Karpas-422 (cell line): Measurements from ENCODE around the gene NAXD. TPM values are rescaled to one million over a fixed set of nuclear protein-coding genes. Genes with fewer than 3 reads are reported as not detected.
"Not testable (repeated sequence)": the region's sequence is repeated elsewhere in the genome, so short reads cannot be mapped to it uniquely, and the experiment has no call there.

Experiments used
- DNase-seq: peaks from one replicate; pipeline ENCODE4 v3.0.0-alpha.2; 2015
- H2AFZ ChIP-seq: fragments of 200-600 bp; sonication (generic); 2 replicates; pipeline ENCODE4 v1.6.1; 2014; ENCODE audit warnings: antibody characterized with exemption, low read length, mixed read lengths
- H3K27ac ChIP-seq: fragments of 200-600 bp; sonication (generic); 2 replicates; pipeline ENCODE4 v1.5.1; 2014; ENCODE audit warnings: mild to moderate bottlenecking, low read length, moderate library complexity
- H3K27me3 ChIP-seq: fragments of 200-600 bp; sonication (generic); 2 replicates; pipeline ENCODE4 v1.6.1; 2014; ENCODE audit warnings: low read length, mixed read lengths
- H3K36me3 ChIP-seq: fragments of 200-600 bp; sonication (generic); 2 replicates; pipeline ENCODE4 v1.6.1; 2014; ENCODE audit warnings: low read length, mixed read lengths; ENCODE audit not compliant: insufficient read depth
- H3K4me1 ChIP-seq: fragments of 200-600 bp; sonication (generic); 2 replicates; pipeline ENCODE4 v1.6.1; 2014; ENCODE audit warnings: mild to moderate bottlenecking, low read length, mixed read lengths
- H3K4me2 ChIP-seq: fragments of 200-600 bp; sonication (generic); 2 replicates; pipeline ENCODE4 v1.6.1; 2014; ENCODE audit warnings: low read length, low read depth, mild to moderate bottlenecking; ENCODE audit not compliant: poor library complexity, severe bottlenecking
- H3K4me3 ChIP-seq: fragments of 200-600 bp; sonication (generic); 2 replicates; pipeline ENCODE4 v1.5.1; 2014; ENCODE audit warnings: mild to moderate bottlenecking, antibody characterized with exemption, low read length, mixed read lengths
- H3K79me2 ChIP-seq: fragments of 200-600 bp; sonication (generic); 2 replicates; pipeline ENCODE4 v1.6.1; 2014; ENCODE audit warnings: mild to moderate bottlenecking, low read length, mixed read lengths
- H3K9ac ChIP-seq: fragments of 200-600 bp; sonication (generic); 2 replicates; pipeline ENCODE4 v1.6.0; 2014; ENCODE audit warnings: low read length
- H3K9me2 ChIP-seq: fragments of 200-600 bp; sonication (generic), shearing (Covaris generic); replicated peaks from 2 replicates; pipeline ENCODE4 v1.6.0; 2014; ENCODE audit warnings: mild to moderate bottlenecking, low read length, moderate library complexity; ENCODE audit not compliant: insufficient read depth
- H3K9me3 ChIP-seq: fragments of 300-700, 200-600 bp; sonication (generic); 2 replicates; pipeline ENCODE4 v1.6.1; 2014; ENCODE audit warnings: low read length, mixed read lengths
- H4K20me1 ChIP-seq: fragments of 200-600 bp; sonication (generic); 2 replicates; pipeline ENCODE4 v1.6.1; 2014; ENCODE audit warnings: mild to moderate bottlenecking, antibody characterized with exemption, low read length, low read depth; ENCODE audit not compliant: insufficient read depth
- total RNA-seq: library from RNA; depleted of rRNA; stranded (reverse); fragments of >200 nt; shearing (Covaris generic); gene quantifications from 2 replicates; pipeline ENCODE4 v1.2.3, GENCODE V29; 2014; ENCODE audit warnings: low replicate concordance

NAXD gene
- total RNA-seq, 1 experiment from 2014 or later, result 16.5 TPM

GRCh38 chr13:110605132-110605531 is 10.2 kb upstream of the NAXD start:
- H3K36me3 ChIP-seq, result no peaks in the 10 kb centered on the region
- H2AFZ ChIP-seq, result no peak overlapping the region
- no peak for DNase-seq
- H3K9me3 ChIP-seq, result no peaks in the 10 kb centered on the region
- no peaks in the 10 kb centered on the region for H3K9me2 ChIP-seq
- H3K27ac ChIP-seq, result no peak overlapping the region
- no peaks in the 10 kb centered on the region for H3K4me1 ChIP-seq
- no peaks in the 10 kb centered on the region for H3K27me3 ChIP-seq
- no peak overlapping the region for H3K4me3 ChIP-seq
- H4K20me1 ChIP-seq, result no peaks in the 10 kb centered on the region
- no peak overlapping the region for H3K4me2 ChIP-seq
- no peak overlapping the region for H3K9ac ChIP-seq
- no peaks in the 10 kb centered on the region for H3K79me2 ChIP-seq

GRCh38 chr13:110606281-110606680 is 9.1 kb upstream of the NAXD start:
- H3K9me3 ChIP-seq, H2AFZ ChIP-seq, H3K79me2 ChIP-seq, H3K9ac ChIP-seq, H3K4me3 ChIP-seq, DNase-seq, H3K4me2 ChIP-seq, H3K27ac ChIP-seq, H3K36me3 ChIP-seq, H3K27me3 ChIP-seq, H3K9me2 ChIP-seq, H4K20me1 ChIP-seq, H3K4me1 ChIP-seq: not testable (repeated sequence)

- no peaks in the 10 kb centered on the region for H3K9me3 ChIP-seq
These were observed 7.6 kb upstream of the NAXD start for GRCh38 chr13:110607675-110608224.

GRCh38 chr13:110610955-110611595 is 4.3 kb upstream of the NAXD start:
- H3K4me3 ChIP-seq, result no peak overlapping the region

More at GRCh38 chr13:110607675-110608224, 7.6 kb upstream of the NAXD start:
- no peak overlapping the region for H2AFZ ChIP-seq
- H3K36me3 ChIP-seq, result no peaks in the 10 kb centered on the region
- no peaks in the 10 kb centered on the region for H3K79me2 ChIP-seq
- DNase-seq, result no peak
- no peaks in the 10 kb centered on the region; the same call in none of the 2 replicates for H3K4me1 ChIP-seq
- H4K20me1 ChIP-seq, result no peaks in the 10 kb centered on the region
- no peaks in the 10 kb centered on the region for H3K27me3 ChIP-seq
- no peak overlapping the region for H3K4me3 ChIP-seq
- H3K9me2 ChIP-seq, result no peaks in the 10 kb centered on the region
- no peak overlapping the region for H3K9ac ChIP-seq
- H3K27ac ChIP-seq, result no peak overlapping the region
- no peak overlapping the region for H3K4me2 ChIP-seq

GRCh38 chr13:110615005-110615321 is 382 bp upstream of the NAXD start:
- H3K79me2 ChIP-seq, result peaks cover 46% of the 10 kb centered on the region
- H2AFZ ChIP-seq, result peak overlapping the region; percentile 93
- H3K9me3 ChIP-seq, result no peaks in the 10 kb centered on the region
- DNase-seq, result no peak
- peaks cover 21% of the 10 kb centered on the region for H3K4me1 ChIP-seq
- H3K27ac ChIP-seq, result no peak overlapping the region
- no peaks in the 10 kb centered on the region for H3K27me3 ChIP-seq
- no peaks in the 10 kb centered on the region for H3K9me2 ChIP-seq
- peaks cover 32% of the 10 kb centered on the region for H4K20me1 ChIP-seq
- H3K4me3 ChIP-seq, result peak overlapping the region; percentile 99
- no peaks in the 10 kb centered on the region for H3K36me3 ChIP-seq
- H3K4me2 ChIP-seq, result peak overlapping the region; percentile 99
- peak overlapping the region; percentile 88 for H3K9ac ChIP-seq

More at GRCh38 chr13:110610955-110611595, 4.3 kb upstream of the NAXD start:
- H4K20me1 ChIP-seq, result peaks cover 3% of the 10 kb centered on the region; the same call in 1 of the 2 replicates
- peak overlapping the region; percentile 47 for H3K4me2 ChIP-seq
- no peak for DNase-seq
- no peaks in the 10 kb centered on the region for H3K9me3 ChIP-seq
- H3K4me1 ChIP-seq, result peaks cover 7% of the 10 kb centered on the region
- H3K9ac ChIP-seq, result no peak overlapping the region
- H3K9me2 ChIP-seq, result no peaks in the 10 kb centered on the region
- H3K27me3 ChIP-seq, result no peaks in the 10 kb centered on the region
- H3K79me2 ChIP-seq, result peaks cover 7% of the 10 kb centered on the region
- 0 out of 2 replicates have a peak overlapping the region, but pooled peaks have one; percentile 56 for H2AFZ ChIP-seq
- no peak overlapping the region for H3K27ac ChIP-seq
- H3K36me3 ChIP-seq, result no peaks in the 10 kb centered on the region

GRCh38 chr13:110616103-110617101 is 1.1 kb downstream of the NAXD start:
- peaks cover 41% of the 10 kb centered on the region for H4K20me1 ChIP-seq
- peak overlapping the region; percentile 88 for H3K9ac ChIP-seq
- no peaks in the 10 kb centered on the region for H3K9me2 ChIP-seq
- H3K27ac ChIP-seq, result peak overlapping the region; percentile 56
- peaks cover 21% of the 10 kb centered on the region for H3K4me1 ChIP-seq
- peak; percentile 66 for DNase-seq
- H2AFZ ChIP-seq, result peak overlapping the region; percentile 68; the same call in 1 of the 2 replicates
- H3K27me3 ChIP-seq, result no peaks in the 10 kb centered on the region
- peak overlapping the region; percentile 99 for H3K4me3 ChIP-seq
- peak overlapping the region; percentile 99 for H3K4me2 ChIP-seq
- no peaks in the 10 kb centered on the region for H3K36me3 ChIP-seq
- H3K9me3 ChIP-seq, result no peaks in the 10 kb centered on the region
- H3K79me2 ChIP-seq, result peaks cover 60% of the 10 kb centered on the region

- Histone ChIP-seq H3K9ac (peak overlapping the region; percentile 88), H3K9me2 (no peaks in the 10 kb centered on the region), H3K4me3 (peak overlapping the region; percentile 99), H3K9me3 (no peaks in the 10 kb centered on the region), H3K4me2 (peak overlapping the region; percentile 99), H3K27ac (peak overlapping the region; percentile 56), H3K27me3 (no peaks in the 10 kb centered on the region), H2AFZ (no peak overlapping the region), H3K79me2 (peaks cover 71% of the 10 kb centered on the region), H3K4me1 (peaks cover 21% of the 10 kb centered on the region), H3K36me3 (peaks cover 5% of the 10 kb centered on the region; the same call in 1 of the 2 replicates), H4K20me1 (peaks cover 41% of the 10 kb centered on the region)
- no peak for DNase-seq
These were observed 2.2 kb downstream of the NAXD start for GRCh38 chr13:110617321-110618072.
